HEK293 (cell line): Measurements from ENCODE around the gene C13orf46.

Source experiments
- CTCF ChIA-PET: fragments of 350-600 bp; formaldehyde crosslinking; extraction: SDS; loops from one replicate; lab custom pipeline; 2021; ENCODE audit warnings: antibody characterized with exemption; lab: Yijun Ruan, JAX
- POLR2A ChIA-PET: fragments of 300-600 bp; formaldehyde crosslinking; extraction: SDS; loops from one replicate; lab custom pipeline; 2020; ENCODE audit warnings: antibody characterized with exemption, inconsistent platforms; lab: Yijun Ruan, JAX
- H3K27ac ChIP-seq: fragments of 200-500 bp; sonication (Bioruptor generic); 2 replicates; pipeline ENCODE4 v1.5.1; 2014; ENCODE audit warnings: low read depth, low read length, control low read depth, inconsistent platforms; ENCODE audit errors: extremely low read depth
- H3K36me3 ChIP-seq, 2 experiments: fragments of 200-500 bp in 1 of 2; sonication (Bioruptor generic) in 1 of 2; 1 replicate in 1 of 2; 2 replicates in 1 of 2; pipeline ENCODE4 v1.5.1; 2014 to 2017; ENCODE audit warnings: inconsistent platforms in 2 of 2, low read length in 2 of 2; ENCODE audit not compliant: control insufficient read depth in 2 of 2, insufficient read depth in 1 of 2
- H3K4me1 ChIP-seq: fragments of 200-500 bp; sonication (Bioruptor generic); 2 replicates; pipeline ENCODE4 v1.5.1; 2014; ENCODE audit warnings: mild to moderate bottlenecking, low read length, inconsistent platforms; ENCODE audit not compliant: control insufficient read depth, insufficient read depth
- H3K4me3 ChIP-seq: 2 replicates; pipeline ENCODE4 v1.5.1; 2011; ENCODE audit warnings: low read depth, mild to moderate bottlenecking, control low read depth, low read length, moderate library complexity
- H3K9me3 ChIP-seq: fragments of 200-500 bp; sonication (Bioruptor generic); 2 replicates; pipeline ENCODE4 v1.5.1; 2014; ENCODE audit warnings: low read depth, low read length, inconsistent platforms; ENCODE audit not compliant: control insufficient read depth, insufficient read depth
- SP2 ChIP-seq: fragments of 450-650 bp; formaldehyde crosslinking; IDR thresholded peaks from 2 replicates; pipeline ENCODE4 v1.5.1; 2016; ENCODE audit warnings: missing biosample characterization, missing genetic modification characterization
- WT1 ChIP-seq: fragments of 450-650 bp; formaldehyde crosslinking; IDR thresholded peaks from 2 replicates; pipeline ENCODE4 v1.5.1; 2016; ENCODE audit warnings: missing biosample characterization, missing genetic modification characterization
- ZFP41 ChIP-seq: fragments of 450-650 bp; formaldehyde crosslinking; IDR thresholded peaks from 2 replicates; pipeline ENCODE4 v1.5.1; 2016; ENCODE audit warnings: missing biosample characterization, missing genetic modification characterization, borderline replicate concordance
- ZNF23 ChIP-seq: fragments of 450-650 bp; formaldehyde crosslinking; IDR thresholded peaks from 2 replicates; pipeline ENCODE4 v1.5.1; 2016; ENCODE audit warnings: missing biosample characterization, missing genetic modification characterization, borderline replicate concordance
- ZNF341 ChIP-seq: fragments of 450-650 bp; formaldehyde crosslinking; IDR thresholded peaks from 2 replicates; pipeline ENCODE4; 2016; ENCODE audit warnings: low read depth, missing biosample characterization, missing genetic modification characterization
- ZNF596 ChIP-seq: fragments of 450-650 bp; IDR thresholded peaks from 2 replicates; pipeline ENCODE4 v1.5.0; 2018; ENCODE audit warnings: missing biosample characterization, mild to moderate bottlenecking, missing genetic modification characterization, moderate library complexity
- ZNF624 ChIP-seq: fragments of 450-650 bp; formaldehyde crosslinking; IDR thresholded peaks from 2 replicates; pipeline ENCODE4 v1.5.1; 2017; ENCODE audit warnings: missing biosample characterization, missing genetic modification characterization
- ZNF629 ChIP-seq: fragments of 450-650 bp; formaldehyde crosslinking; IDR thresholded peaks from 2 replicates; pipeline ENCODE4 v1.5.1; 2017; ENCODE audit warnings: missing biosample characterization, missing genetic modification characterization
- ZNF658 ChIP-seq: fragments of 450-650 bp; formaldehyde crosslinking; IDR thresholded peaks from 2 replicates; pipeline ENCODE4; 2016; ENCODE audit warnings: missing biosample characterization, missing genetic modification characterization
- TF ChIP-seq, protein P1 (sequence below): fragments of 450-650 bp; formaldehyde crosslinking; IDR thresholded peaks from 2 replicates; pipeline ENCODE4 v1.5.1; 2016; ENCODE audit warnings: missing biosample characterization, missing genetic modification characterization
- TF ChIP-seq, protein P2 (sequence below): fragments of 450-650 bp; IDR thresholded peaks from 2 replicates; pipeline ENCODE4 v1.5.1; 2018; ENCODE audit warnings: missing biosample characterization, missing genetic modification characterization
- TF ChIP-seq, protein P3 (sequence below): fragments of 450-650 bp; formaldehyde crosslinking; IDR thresholded peaks from 2 replicates; pipeline ENCODE4 v1.5.1; 2016; ENCODE audit warnings: missing biosample characterization, missing genetic modification characterization, low read depth
- TF ChIP-seq, protein P4 (sequence below): fragments of 450-650 bp; formaldehyde crosslinking; IDR thresholded peaks from 2 replicates; pipeline ENCODE4 v1.5.1; 2016; ENCODE audit warnings: missing biosample characterization, missing genetic modification characterization

Gene C13orf46

DNA sequence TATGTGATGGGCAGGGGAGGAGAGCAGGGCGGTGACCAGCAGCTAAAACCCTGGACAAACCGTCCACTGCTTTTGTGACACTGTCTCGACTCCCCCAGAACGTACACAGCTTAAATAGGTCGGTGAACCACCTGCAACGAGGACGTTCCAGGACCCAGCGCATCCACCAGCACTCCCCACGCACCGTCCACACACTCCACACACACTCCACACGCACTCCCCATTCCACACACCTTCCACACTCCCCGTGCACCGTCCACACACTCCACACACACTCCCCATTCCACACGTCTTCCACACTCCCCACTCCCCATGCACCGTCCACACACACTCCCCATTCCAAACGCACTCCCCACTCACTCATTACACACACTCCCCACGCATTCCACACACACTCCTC is 38.3 kb upstream of the C13orf46 start:
- 0 out of 2 replicates have a peak, but pooled peaks have one; percentile 24 for TF ChIP-seq WT1 (tag by site-specific recombination)
- no peak for TF ChIP-seq ZNF23 (tag by site-specific recombination)
- no peak for TF ChIP-seq ZNF629 (tag by site-specific recombination)
- TF ChIP-seq SP2: no peak
- no peak for TF ChIP-seq ZNF658 (tag by site-specific recombination)
- TF ChIP-seq ZNF341: no peak
- no peak overlapping the region for H3K4me3 ChIP-seq
- H3K36me3 ChIP-seq: no peaks in the 10 kb centered on the region
- no peak overlapping the region for H3K27ac ChIP-seq
- ChIA-PET POLR2A (no interaction called here), CTCF (no interaction called here)
- no peaks in the 10 kb centered on the region for H3K9me3 ChIP-seq
- H3K4me1 ChIP-seq: no peaks in the 10 kb centered on the region

DNA sequence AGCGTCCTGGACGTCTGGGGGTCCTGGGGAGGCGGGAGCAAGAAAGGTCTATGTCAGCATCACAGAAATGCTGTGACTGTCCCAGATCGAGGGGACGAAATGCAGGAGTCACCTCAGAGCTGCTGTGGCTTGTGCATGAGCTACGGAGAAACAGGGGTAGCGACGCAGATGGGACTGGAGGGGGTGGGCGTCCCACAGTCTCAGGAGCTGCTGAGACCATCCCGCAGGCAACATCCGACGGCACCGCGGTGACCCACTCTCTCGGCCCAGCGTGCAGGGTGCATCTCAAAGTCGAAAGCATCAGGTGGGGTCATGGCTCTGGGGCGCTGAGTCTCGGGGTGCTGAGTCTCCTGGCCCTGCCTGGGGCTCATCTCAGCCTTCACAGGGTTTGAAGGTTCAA is 37.4 kb upstream of the C13orf46 start:
- Histone ChIP-seq H3K9me3 (no peaks in the 10 kb centered on the region), H3K4me3 (no peak overlapping the region)
- CTCF ChIA-PET: no interaction called here
- TF ChIP-seq, protein P1, sequence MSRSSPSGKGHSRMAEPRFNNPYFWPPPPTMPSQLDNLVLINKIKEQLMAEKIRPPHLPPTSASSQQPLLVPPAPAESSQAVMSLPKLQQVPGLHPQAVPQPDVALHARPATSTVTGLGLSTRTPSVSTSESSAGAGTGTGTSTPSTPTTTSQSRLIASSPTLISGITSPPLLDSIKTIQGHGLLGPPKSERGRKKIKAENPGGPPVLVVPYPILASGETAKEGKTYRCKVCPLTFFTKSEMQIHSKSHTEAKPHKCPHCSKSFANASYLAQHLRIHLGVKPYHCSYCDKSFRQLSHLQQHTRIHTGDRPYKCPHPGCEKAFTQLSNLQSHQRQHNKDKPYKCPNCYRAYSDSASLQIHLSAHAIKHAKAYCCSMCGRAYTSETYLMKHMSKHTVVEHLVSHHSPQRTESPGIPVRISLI (tag by site-specific recombination): no peak
- TF ChIP-seq, protein P2, sequence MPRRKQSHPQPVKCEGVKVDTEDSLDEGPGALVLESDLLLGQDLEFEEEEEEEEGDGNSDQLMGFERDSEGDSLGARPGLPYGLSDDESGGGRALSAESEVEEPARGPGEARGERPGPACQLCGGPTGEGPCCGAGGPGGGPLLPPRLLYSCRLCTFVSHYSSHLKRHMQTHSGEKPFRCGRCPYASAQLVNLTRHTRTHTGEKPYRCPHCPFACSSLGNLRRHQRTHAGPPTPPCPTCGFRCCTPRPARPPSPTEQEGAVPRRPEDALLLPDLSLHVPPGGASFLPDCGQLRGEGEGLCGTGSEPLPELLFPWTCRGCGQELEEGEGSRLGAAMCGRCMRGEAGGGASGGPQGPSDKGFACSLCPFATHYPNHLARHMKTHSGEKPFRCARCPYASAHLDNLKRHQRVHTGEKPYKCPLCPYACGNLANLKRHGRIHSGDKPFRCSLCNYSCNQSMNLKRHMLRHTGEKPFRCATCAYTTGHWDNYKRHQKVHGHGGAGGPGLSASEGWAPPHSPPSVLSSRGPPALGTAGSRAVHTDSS (tag by site-specific recombination): no peak
- TF ChIP-seq, all 188 proteins: peak for 0
- no peaks in the 10 kb centered on the region for H3K4me1 ChIP-seq
- POLR2A ChIA-PET: no interaction called here
- no peaks in the 10 kb centered on the region for H3K36me3 ChIP-seq
- H3K27ac ChIP-seq: no peak overlapping the region

DNA sequence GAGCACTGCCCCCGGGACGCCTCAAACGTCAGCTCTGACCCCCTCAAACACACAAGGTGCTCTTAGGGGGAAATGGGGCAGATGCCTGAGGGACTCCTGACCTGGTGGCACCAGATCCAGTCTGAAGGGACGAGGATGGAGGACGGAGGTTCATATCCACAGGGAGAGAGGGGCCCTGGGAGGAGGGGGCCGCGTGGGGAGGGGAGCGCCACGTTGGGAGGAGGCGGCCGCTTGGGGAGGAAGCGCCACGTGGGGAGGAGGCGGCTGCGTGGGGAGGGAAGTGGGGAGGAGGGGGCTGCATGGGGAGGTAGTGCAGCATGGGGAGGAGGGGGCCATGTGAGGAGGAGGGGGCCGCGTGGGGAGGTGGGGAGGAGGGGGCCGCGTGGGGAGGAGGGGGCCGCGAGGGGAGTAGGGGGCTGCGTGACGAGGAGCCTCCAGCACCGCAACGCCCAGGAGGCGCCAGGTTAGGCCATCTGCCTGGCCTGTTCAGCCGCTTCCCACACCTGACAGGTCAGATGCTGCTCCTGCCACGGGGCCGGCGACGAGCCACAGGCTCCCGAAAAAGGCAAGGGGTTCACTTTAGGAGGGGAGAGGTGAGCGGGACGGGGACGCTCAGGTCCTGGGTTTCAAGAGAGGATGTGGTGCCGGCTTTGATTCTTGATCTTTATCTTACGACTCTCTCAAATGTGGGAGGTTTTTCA is 36.7 kb upstream of the C13orf46 start:
- no peak overlapping the region for H3K27ac ChIP-seq
- H3K9me3 ChIP-seq: no peaks in the 10 kb centered on the region
- no peaks in the 10 kb centered on the region for H3K36me3 ChIP-seq
- CTCF ChIA-PET: no interaction called here
- TF ChIP-seq, protein P3, sequence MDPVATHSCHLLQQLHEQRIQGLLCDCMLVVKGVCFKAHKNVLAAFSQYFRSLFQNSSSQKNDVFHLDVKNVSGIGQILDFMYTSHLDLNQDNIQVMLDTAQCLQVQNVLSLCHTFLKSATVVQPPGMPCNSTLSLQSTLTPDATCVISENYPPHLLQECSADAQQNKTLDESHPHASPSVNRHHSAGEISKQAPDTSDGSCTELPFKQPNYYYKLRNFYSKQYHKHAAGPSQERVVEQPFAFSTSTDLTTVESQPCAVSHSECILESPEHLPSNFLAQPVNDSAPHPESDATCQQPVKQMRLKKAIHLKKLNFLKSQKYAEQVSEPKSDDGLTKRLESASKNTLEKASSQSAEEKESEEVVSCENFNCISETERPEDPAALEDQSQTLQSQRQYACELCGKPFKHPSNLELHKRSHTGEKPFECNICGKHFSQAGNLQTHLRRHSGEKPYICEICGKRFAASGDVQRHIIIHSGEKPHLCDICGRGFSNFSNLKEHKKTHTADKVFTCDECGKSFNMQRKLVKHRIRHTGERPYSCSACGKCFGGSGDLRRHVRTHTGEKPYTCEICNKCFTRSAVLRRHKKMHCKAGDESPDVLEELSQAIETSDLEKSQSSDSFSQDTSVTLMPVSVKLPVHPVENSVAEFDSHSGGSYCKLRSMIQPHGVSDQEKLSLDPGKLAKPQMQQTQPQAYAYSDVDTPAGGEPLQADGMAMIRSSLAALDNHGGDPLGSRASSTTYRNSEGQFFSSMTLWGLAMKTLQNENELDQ (tag by site-specific recombination): no peak
- TF ChIP-seq ZNF624 (tag by site-specific recombination) (no peak), ZNF596 (tag by site-specific recombination) (no peak)
- no peak overlapping the region for H3K4me3 ChIP-seq
- H3K4me1 ChIP-seq: no peaks in the 10 kb centered on the region
- POLR2A ChIA-PET: no interaction called here

DNA sequence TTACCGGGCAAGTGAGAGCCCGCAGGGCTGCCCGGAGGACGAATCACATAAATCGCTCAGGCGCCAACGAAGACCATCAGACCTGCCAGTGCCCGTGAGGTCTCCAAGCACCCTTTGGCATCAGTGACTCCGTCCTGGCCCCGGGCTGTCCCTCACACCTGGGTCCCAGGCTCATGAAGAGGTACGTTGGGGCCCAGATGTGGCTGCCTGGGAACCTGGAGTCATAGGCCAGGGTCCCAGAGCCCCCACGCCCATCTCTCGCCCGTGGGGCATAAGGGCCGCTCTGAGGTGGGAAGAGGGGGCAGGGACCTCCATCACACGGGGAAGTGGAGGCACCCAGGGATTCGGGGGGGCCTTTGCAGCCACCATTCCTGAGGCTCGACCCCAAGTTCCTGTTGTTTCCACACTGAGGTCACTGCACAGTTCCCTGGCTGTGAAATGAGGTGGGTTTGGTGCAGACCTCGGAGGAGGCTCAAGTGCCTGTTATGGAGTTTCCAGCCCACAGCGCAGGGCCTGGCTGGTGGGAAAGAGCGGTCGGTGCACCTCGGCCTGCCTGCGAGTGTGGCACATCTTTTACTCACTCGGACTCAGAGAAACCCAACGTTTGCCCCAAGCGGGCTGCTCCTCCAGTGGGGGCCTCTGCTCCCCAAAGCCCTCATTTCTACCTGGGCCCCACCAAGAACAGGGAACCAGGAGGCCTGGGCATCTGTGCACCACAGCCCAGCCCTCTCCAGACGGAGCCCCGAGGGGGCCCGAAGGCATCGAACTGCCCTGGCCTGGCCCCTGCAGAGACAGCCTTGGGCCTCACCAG is 35.9 kb upstream of the C13orf46 start:
- Histone ChIP-seq H3K4me1 (no peaks in the 10 kb centered on the region), H3K9me3 (no peaks in the 10 kb centered on the region), H3K27ac (no peak overlapping the region), H3K4me3 (no peak overlapping the region), H3K36me3 (no peaks in the 10 kb centered on the region)
- TF ChIP-seq ZFP41 (tag by site-specific recombination): no peak
- TF ChIP-seq, protein P4, sequence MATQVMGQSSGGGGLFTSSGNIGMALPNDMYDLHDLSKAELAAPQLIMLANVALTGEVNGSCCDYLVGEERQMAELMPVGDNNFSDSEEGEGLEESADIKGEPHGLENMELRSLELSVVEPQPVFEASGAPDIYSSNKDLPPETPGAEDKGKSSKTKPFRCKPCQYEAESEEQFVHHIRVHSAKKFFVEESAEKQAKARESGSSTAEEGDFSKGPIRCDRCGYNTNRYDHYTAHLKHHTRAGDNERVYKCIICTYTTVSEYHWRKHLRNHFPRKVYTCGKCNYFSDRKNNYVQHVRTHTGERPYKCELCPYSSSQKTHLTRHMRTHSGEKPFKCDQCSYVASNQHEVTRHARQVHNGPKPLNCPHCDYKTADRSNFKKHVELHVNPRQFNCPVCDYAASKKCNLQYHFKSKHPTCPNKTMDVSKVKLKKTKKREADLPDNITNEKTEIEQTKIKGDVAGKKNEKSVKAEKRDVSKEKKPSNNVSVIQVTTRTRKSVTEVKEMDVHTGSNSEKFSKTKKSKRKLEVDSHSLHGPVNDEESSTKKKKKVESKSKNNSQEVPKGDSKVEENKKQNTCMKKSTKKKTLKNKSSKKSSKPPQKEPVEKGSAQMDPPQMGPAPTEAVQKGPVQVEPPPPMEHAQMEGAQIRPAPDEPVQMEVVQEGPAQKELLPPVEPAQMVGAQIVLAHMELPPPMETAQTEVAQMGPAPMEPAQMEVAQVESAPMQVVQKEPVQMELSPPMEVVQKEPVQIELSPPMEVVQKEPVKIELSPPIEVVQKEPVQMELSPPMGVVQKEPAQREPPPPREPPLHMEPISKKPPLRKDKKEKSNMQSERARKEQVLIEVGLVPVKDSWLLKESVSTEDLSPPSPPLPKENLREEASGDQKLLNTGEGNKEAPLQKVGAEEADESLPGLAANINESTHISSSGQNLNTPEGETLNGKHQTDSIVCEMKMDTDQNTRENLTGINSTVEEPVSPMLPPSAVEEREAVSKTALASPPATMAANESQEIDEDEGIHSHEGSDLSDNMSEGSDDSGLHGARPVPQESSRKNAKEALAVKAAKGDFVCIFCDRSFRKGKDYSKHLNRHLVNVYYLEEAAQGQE (tag by site-specific recombination): no peak
- ChIA-PET POLR2A (no interaction called here), CTCF (no interaction called here)
